A673 (cell line): Measurements from ENCODE around the gene HNRNPA2B1.

Experiments
- EZH2 ChIP-seq: fragments of 200-600 bp; sonication (generic); IDR thresholded peaks from 2 replicates; pipeline ENCODE4 v1.6.1; 2017; ENCODE audit warnings: borderline replicate concordance, low read depth, mild to moderate bottlenecking, mixed read lengths, antibody characterized with exemption, low read length; ENCODE audit not compliant: poor library complexity, severe bottlenecking
- TF ChIP-seq, protein P1 (sequence below): fragments of 300-800, 200-600 bp; sonication (generic); conservative IDR thresholded peaks from 2 replicates; pipeline ENCODE4 v1.5.1; 2017; ENCODE audit warnings: low read depth, mild to moderate bottlenecking, antibody characterized with exemption, low read length, moderate library complexity, mixed read lengths

DNA sequence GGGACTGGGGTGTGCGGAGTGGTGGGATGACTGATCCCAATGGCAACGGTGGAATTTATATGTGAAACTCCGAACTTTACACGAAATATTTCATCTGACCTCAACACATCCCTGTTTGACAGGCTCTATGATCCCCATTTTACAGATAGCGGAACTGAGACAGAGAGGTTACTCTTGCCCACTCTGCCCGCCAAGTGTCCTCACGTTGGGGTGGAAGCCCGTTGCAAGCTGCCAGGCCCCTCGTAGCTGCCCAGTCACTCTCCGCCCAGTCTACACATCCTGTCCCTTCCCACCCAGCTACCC is 48.9 kb downstream of the HNRNPA2B1 start:
- no peak for TF ChIP-seq EZH2
- TF ChIP-seq, protein P1, sequence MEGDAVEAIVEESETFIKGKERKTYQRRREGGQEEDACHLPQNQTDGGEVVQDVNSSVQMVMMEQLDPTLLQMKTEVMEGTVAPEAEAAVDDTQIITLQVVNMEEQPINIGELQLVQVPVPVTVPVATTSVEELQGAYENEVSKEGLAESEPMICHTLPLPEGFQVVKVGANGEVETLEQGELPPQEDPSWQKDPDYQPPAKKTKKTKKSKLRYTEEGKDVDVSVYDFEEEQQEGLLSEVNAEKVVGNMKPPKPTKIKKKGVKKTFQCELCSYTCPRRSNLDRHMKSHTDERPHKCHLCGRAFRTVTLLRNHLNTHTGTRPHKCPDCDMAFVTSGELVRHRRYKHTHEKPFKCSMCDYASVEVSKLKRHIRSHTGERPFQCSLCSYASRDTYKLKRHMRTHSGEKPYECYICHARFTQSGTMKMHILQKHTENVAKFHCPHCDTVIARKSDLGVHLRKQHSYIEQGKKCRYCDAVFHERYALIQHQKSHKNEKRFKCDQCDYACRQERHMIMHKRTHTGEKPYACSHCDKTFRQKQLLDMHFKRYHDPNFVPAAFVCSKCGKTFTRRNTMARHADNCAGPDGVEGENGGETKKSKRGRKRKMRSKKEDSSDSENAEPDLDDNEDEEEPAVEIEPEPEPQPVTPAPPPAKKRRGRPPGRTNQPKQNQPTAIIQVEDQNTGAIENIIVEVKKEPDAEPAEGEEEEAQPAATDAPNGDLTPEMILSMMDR = no peak
